AG10803 (cell line): ENCODE data around the gene RERE.
"Not testable (repeated sequence)": the region's sequence is repeated elsewhere in the genome, so short reads cannot be mapped to it uniquely, and the experiment has no call there.

ENCODE experiments used
- DNase-seq: peaks from one replicate; pipeline ENCODE4 v3.0.0; 2010; ENCODE audit warnings: low read depth
- H3K4me3 ChIP-seq: 2 replicates; pipeline ENCODE4 v1.5.1; 2011; ENCODE audit warnings: mild to moderate bottlenecking, low read length, control low read depth
- TF ChIP-seq, protein P1 (sequence below): conservative IDR thresholded peaks from 2 replicates; pipeline ENCODE4 v1.5.1; 2011; ENCODE audit warnings: mild to moderate bottlenecking, low read length, control low read depth, inconsistent platforms

RERE gene

DNA sequence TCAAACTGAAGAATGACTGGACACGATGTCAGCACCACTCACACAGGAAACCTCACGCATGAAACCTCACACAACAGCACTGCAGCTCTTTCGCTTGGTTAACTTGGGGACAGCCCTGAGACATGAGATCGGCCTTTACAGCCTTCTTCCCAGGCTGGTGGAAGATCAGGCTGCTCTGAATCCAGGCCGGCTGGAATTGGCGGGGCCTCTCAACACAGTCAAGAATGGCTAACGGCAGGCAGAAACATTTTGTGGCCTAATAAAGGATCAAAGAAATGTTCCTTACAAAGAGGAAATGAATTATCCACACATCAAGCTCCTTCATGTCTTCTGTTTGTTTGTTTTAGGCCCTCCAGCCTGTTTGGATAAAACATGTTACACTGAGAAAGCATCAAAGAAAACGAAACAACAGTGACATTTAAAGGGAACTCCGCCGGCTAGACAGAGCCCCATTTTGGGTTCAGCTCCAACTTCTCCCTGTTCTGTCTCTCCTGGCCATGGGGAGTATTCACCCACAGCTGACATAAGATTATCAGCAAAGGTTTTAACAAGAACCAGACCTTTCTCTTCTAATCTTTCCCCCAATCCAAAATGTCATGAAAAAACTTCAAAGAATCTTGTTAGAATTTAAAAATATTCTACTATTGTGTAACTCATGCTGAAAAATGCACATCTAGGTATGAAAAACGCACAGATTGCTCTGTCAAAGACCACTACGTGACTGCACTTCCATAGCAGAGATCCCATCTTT lies 368.4 kb downstream of the RERE start:
- peak; percentile 67 for DNase-seq
- peak overlapping the region; percentile 27 for H3K4me3 ChIP-seq

DNA sequence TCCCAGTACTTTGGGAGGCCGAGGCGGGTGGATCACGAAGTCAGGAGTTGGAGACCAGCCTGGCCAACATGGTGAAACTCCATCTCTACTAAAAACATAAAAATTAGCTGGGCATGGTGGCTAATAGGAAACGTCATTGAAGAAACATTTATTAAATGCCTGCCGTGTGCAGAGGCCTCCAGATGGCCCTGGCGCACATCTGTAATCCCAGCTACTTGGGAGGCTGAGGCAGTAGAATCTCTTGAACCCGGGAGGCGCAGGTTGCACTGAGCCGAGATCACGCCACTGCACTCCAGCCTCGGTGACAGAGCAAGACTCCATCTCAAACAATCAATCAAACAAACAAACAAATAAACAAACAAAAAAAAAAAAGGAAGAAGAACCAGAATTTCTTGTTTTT lies 368.9 kb downstream of the RERE start:
- DNase-seq: peak; percentile 68
- peak overlapping the region; percentile 27 for H3K4me3 ChIP-seq

More for the DNA sequence above, 368.4 kb downstream of the RERE start:
- TF ChIP-seq, protein P1, sequence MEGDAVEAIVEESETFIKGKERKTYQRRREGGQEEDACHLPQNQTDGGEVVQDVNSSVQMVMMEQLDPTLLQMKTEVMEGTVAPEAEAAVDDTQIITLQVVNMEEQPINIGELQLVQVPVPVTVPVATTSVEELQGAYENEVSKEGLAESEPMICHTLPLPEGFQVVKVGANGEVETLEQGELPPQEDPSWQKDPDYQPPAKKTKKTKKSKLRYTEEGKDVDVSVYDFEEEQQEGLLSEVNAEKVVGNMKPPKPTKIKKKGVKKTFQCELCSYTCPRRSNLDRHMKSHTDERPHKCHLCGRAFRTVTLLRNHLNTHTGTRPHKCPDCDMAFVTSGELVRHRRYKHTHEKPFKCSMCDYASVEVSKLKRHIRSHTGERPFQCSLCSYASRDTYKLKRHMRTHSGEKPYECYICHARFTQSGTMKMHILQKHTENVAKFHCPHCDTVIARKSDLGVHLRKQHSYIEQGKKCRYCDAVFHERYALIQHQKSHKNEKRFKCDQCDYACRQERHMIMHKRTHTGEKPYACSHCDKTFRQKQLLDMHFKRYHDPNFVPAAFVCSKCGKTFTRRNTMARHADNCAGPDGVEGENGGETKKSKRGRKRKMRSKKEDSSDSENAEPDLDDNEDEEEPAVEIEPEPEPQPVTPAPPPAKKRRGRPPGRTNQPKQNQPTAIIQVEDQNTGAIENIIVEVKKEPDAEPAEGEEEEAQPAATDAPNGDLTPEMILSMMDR: no peak

DNA sequence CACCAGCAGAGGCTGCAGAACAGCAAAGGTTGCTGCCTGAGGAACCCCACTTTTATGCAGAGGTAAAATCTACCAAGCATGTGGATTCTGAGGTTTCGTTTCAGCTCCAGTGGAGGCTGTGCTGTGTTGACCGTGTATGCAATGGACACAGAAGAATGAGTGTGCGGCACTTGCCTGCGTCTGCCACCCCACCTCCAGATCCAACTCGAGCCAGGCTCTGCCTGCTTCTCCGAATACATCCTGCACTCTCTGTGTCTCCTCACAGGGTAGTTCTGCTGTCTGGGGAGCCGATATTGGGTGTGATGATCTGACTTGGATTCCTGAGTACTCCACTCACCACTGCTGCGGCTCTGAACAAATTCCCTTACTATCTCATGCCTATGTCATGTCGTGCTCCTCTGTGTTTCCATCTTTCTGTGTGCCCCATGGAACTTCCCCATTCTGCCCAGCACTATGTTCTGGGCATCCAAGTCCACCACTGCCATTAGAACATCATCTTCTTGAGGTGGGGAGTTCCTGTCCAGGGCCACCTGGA lies 369.8 kb downstream of the RERE start:
- H3K4me3 ChIP-seq: no peak overlapping the region
- no peak for DNase-seq
- TF ChIP-seq, protein P1: no peak

DNA sequence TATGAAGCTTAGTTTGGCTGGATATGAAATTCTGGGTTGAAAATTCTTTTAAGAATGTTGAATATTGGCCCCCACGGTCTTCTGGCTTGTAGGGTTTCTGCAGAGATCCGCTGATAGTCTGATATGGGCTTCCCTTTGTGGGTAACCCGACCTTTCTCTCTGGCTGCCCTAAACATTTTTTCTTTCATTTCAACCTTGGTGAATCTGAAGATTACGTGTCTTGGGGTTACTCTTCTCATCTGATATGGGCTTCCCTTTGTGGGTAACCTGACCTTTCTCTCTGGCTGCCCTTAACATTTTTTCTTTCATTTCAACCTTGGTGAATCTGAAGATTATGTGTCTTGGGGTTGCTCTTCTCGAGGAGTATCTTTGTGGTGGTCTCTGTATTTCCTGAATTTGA lies 371.3 kb downstream of the RERE start:
- not testable (repeated sequence) for H3K4me3 ChIP-seq, DNase-seq

DNA sequence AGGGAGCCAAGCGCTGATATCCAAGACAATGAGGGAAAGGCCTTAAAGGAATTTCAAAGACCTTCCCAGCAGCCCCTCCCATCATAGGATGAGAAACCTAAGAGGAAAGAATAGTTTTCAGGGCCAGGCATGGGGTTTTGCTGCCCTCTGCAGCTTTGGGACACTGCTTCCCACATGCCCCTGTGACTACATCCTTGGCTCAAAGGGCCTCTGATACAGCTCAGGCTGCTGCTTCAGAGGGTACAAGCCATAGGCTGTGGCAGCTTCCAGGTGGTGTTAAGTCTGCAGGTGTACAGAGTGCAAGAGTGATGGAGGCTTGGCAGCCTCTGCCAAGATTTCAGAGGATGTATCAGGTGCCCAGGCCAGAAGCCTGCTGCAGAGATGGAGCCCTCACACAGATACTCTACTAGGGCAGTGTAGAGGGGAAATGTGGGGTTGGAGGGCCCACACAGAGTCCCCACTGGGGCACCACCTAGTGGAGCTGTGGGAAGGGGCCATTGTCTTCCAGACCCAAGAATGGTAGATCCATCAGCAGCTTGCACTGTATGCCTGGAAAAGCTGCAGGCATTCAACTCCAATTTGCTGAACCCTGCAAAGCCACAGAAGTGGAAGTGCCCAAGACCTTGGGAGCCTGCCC lies 373.8 kb downstream of the RERE start:
- DNase-seq: no peak
- TF ChIP-seq, protein P1: peak; percentile 36
- no peak overlapping the region for H3K4me3 ChIP-seq

DNA sequence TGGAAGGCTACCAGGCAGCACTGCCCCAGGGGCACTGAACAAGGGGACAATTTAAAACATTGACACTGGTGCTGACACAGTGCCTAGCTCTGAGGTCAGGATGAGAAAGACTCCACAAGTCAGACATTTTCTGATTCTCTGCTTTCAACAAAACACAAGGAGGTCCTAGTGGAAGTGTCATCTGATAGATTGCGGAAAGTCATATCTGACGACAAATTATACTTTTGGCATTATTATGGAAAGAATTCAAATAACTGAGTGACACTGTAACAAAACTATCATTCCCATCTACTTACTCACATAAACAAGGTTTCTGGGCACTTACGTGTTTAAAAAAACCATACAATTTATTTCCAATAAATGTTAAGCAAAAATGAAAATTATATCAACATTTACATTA lies 376.0 kb downstream of the RERE start:
- DNase-seq: no peak

DNA sequence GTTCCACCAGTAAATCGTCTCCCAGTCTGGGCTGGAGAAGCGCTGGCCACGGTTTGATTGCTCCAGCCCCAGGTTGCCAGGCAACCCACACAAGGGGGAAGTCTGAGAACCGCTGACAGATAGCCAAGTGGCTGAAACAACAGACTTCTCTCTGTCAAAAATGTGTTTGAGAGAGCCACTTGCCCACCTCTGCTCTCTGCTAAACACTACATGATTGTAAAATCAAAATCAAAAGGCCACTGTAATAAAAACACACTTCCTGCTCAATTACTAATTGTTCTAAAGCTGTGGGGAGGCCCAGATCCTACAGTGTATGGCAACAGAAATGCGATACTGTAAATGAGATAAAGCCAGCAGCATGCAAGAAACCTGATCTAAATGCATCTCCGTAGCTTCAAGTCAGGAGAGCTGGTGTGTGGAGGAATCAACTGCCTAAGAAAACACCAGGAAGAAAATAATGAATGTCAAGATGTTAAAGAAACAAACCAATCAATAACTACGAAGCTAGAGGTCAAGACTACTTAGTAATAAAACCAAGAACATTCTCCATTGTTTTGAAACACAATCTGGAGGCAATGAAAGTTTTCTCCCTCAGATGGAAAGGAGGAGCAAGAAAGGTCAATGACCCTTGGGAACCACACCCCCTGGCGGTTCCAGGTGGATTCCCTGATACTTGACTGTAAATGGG lies 378.3 kb downstream of the RERE start:
- DNase-seq: peak; percentile 89

More for the DNA sequence above, 376.0 kb downstream of the RERE start:
- TF ChIP-seq, protein P1: no peak
- H3K4me3 ChIP-seq: no peak overlapping the region

More for the DNA sequence above, 378.3 kb downstream of the RERE start:
- TF ChIP-seq, protein P1: 0 out of 2 replicates have a peak, but pooled peaks have one; percentile 10
- no peak overlapping the region for H3K4me3 ChIP-seq
